Liver (tissue), 9 donors: ENCODE results near the gene FOXN4. TPM values are rescaled to one million over a fixed set of nuclear protein-coding genes. Genes with fewer than 3 reads are reported as not detected.

Experiments
- DNase-seq: peaks from one replicate; pipeline ENCODE4 v3.0.0-alpha.2; 2017; ENCODE audit warnings: low spot score
- H3K27ac ChIP-seq, 2 donors: one replicate each; pipeline ENCODE4 v1.7.0; 2013; ENCODE audit warnings: inconsistent platforms in 2 of 2, low read length in 2 of 2, control low read depth in 1 of 2, low read depth in 1 of 2, mild to moderate bottlenecking in 1 of 2
- H3K27me3 ChIP-seq, 4 donors: one replicate each; pipeline versions ENCODE4 v1.6.1 to v1.7.0; 2013; ENCODE audit warnings: low read length in 3 of 4, inconsistent platforms in 1 of 4, mild to moderate bottlenecking in 1 of 4, moderate library complexity in 1 of 4; ENCODE audit not compliant: control insufficient read depth in 4 of 4, insufficient read depth in 4 of 4
- H3K36me3 ChIP-seq, 4 donors: one replicate each; pipeline versions ENCODE4 v1.6.1 to v1.7.0; 2013; ENCODE audit warnings: low read length in 3 of 4, mild to moderate bottlenecking in 3 of 4, low read depth in 1 of 4, moderate library complexity in 1 of 4; ENCODE audit not compliant: control insufficient read depth in 4 of 4, insufficient read depth in 3 of 4
- H3K4me1 ChIP-seq, 4 donors: one replicate each; pipeline versions ENCODE4 v1.6.1 to v1.7.0; 2013; ENCODE audit warnings: low read length in 3 of 4, mild to moderate bottlenecking in 3 of 4, moderate library complexity in 1 of 4; ENCODE audit not compliant: control insufficient read depth in 4 of 4, insufficient read depth in 4 of 4
- H3K4me3 ChIP-seq, 3 donors: one replicate each; pipeline versions ENCODE4 v1.6.1 to v1.7.0; 2013; ENCODE audit warnings: low read length in 3 of 3, control low read depth in 1 of 3, low read depth in 1 of 3, mild to moderate bottlenecking in 1 of 3
- H3K9ac ChIP-seq, 2 donors: one replicate each; pipeline ENCODE4 v1.7.0; 2013; ENCODE audit warnings: low read length in 2 of 2, mild to moderate bottlenecking in 2 of 2, moderate library complexity in 2 of 2, control low read depth in 1 of 2, low read depth in 1 of 2
- H3K9me3 ChIP-seq, 4 donors: one replicate each; pipeline versions ENCODE4 v1.6.1 to v1.7.0; 2013; ENCODE audit warnings: low read length in 3 of 4; ENCODE audit not compliant: control insufficient read depth in 4 of 4
- ATF3 ChIP-seq: IDR thresholded peaks from 2 replicates; pipeline ENCODE4 v1.6.1; 2016; ENCODE audit warnings: antibody characterized with exemption
- CTCF ChIP-seq: fragments of 150-350 bp; IDR thresholded peaks from 2 replicates; pipeline ENCODE4 v1.5.1; 2017; ENCODE audit warnings: improper control_type of control experiment, low read depth, low read length; ENCODE audit not compliant: missing input control
- EGR1 ChIP-seq, 2 donors: IDR thresholded peaks; 2 replicates each; pipeline ENCODE4 v1.6.1; 2016 to 2018; ENCODE audit warnings: antibody characterized with exemption in 2 of 2, low read depth in 2 of 2
- FOXA1 ChIP-seq: IDR thresholded peaks from 2 replicates; pipeline ENCODE4 v1.6.1; 2016; ENCODE audit warnings: antibody characterized with exemption
- FOXA2 ChIP-seq: IDR thresholded peaks from 2 replicates; pipeline ENCODE4 v1.6.1; 2016; ENCODE audit warnings: antibody characterized with exemption
- GABPA ChIP-seq, 2 donors: IDR thresholded peaks in 1 of 2; conservative IDR thresholded peaks in 1 of 2; 2 replicates each; pipeline ENCODE4 v1.6.1; 2016; ENCODE audit warnings: antibody characterized with exemption in 2 of 2, mild to moderate bottlenecking in 1 of 2, moderate library complexity in 1 of 2
- HNF4A ChIP-seq, 2 donors: conservative IDR thresholded peaks; 2 replicates each; pipeline ENCODE4 v1.6.1; 2016; ENCODE audit warnings: antibody characterized with exemption in 2 of 2, mild to moderate bottlenecking in 2 of 2
- HNF4G ChIP-seq: IDR thresholded peaks from 2 replicates; pipeline ENCODE4 v1.6.1; 2016; ENCODE audit warnings: antibody characterized with exemption
- JUND ChIP-seq, 2 donors: IDR thresholded peaks; 2 replicates each; pipeline ENCODE4 v1.6.1; 2016; ENCODE audit warnings: antibody characterized with exemption in 2 of 2
- MAX ChIP-seq: IDR thresholded peaks from 2 replicates; pipeline ENCODE4 v1.6.1; 2016; ENCODE audit warnings: antibody characterized with exemption
- NR2F2 ChIP-seq: IDR thresholded peaks from 2 replicates; pipeline ENCODE4 v1.6.1; 2016; ENCODE audit warnings: antibody characterized with exemption
- RAD21 ChIP-seq, 2 donors: IDR thresholded peaks; 2 replicates each; pipeline ENCODE4 v1.6.1; 2016; ENCODE audit warnings: antibody characterized with exemption in 2 of 2, mild to moderate bottlenecking in 2 of 2
- REST ChIP-seq: IDR thresholded peaks from 2 replicates; pipeline ENCODE4 v1.6.1; 2016; ENCODE audit warnings: antibody characterized with exemption, mild to moderate bottlenecking
- RXRA ChIP-seq, 2 donors: IDR thresholded peaks; 2 replicates each; pipeline ENCODE4 v1.6.1; 2017 to 2018; ENCODE audit warnings: antibody characterized with exemption in 2 of 2, mild to moderate bottlenecking in 1 of 2
- SP1 ChIP-seq: IDR thresholded peaks from 2 replicates; pipeline ENCODE4 v1.6.1; 2018; ENCODE audit warnings: antibody characterized with exemption, mild to moderate bottlenecking
- TAF1 ChIP-seq: conservative IDR thresholded peaks from 2 replicates; pipeline ENCODE4 v1.6.1; 2016; ENCODE audit warnings: antibody characterized with exemption, mild to moderate bottlenecking
- YY1 ChIP-seq: IDR thresholded peaks from 2 replicates; pipeline ENCODE4 v1.6.1; 2016; ENCODE audit warnings: antibody characterized with exemption, mild to moderate bottlenecking
- ZBTB33 ChIP-seq: IDR thresholded peaks from 2 replicates; pipeline ENCODE4 v1.6.1; 2016; ENCODE audit warnings: antibody characterized with exemption
- WGBS: extraction: QIAGEN DNeasy Blood & Tissue Kit; methylation state at CpG from one replicate; pipeline ENCODE4 v1.1.7; 2013; 5-methylcytosine and 5-hydroxymethylcytosine counted together
- polyA plus RNA-seq, 2 donors: library from polyadenylated mRNA; stranded (reverse) in 1 of 2; unstranded in 1 of 2; fragments of 200-250 nt in 1 of 2; fragments of >200 nt in 1 of 2; fragmentation: Nextera tagmentation in 1 of 2; extraction: Ambion mirVana in 1 of 2; gene quantifications; one replicate each; pipeline versions ENCODE4 v1.2.1 to v1.2.3, GENCODE V29; 2013 to 2015
- total RNA-seq, 2 donors: library from RNA; depleted of rRNA; stranded (reverse); fragments of >200 nt; gene quantifications; one replicate each; pipeline ENCODE4 v1.2.3, GENCODE V29; 2014
- donor health status: healthy.
- donor health status: healthy.
- donor health status: healthy.
- donor health status: healthy.
- donor health status: healthy.

The FOXN4 gene
- total and polyA plus RNA-seq, 4 donors: not detected

GRCh38 chr12:109247831-109248654 is 61.0 kb downstream of the FOXN4 start:
- TF ChIP-seq TAF1 (no peak), RXRA (IDR thresholded peaks at IDR 0.05) (peak; percentile 58 to 72), JUND (IDR thresholded peaks at IDR 0.05) (no peak), REST (peak; percentile 53), SP1 (peak; percentile 69), ZBTB33 (peak; percentile 43), HNF4G (peak; percentile 87), HNF4A (conservative IDR thresholded peaks at IDR 0.05) (peak; percentile 96), GABPA (IDR thresholded peaks at IDR 0.05 in 1 of 2, conservative IDR thresholded peaks at IDR 0.05 in 1 of 2) (no peak), FOXA2 (no peak), NR2F2 (no peak), FOXA1 (no peak), CTCF (no peak), RAD21 (IDR thresholded peaks at IDR 0.05) (peak; percentile 42 to 45), ATF3 (no peak), YY1 (peak; percentile 69), MAX (no peak), EGR1 (IDR thresholded peaks at IDR 0.05; ENCODE audit: low read depth in 2 of 2) (no peak)
- H3K4me1 ChIP-seq: peaks cover 0 to 30% (median 14%) of the 10 kb centered on the region in 4 donors
- peak; percentile 60 for DNase-seq
- no peak overlapping the region for H3K9ac ChIP-seq
- peaks cover 11 to 66% (median 52%) of the 10 kb centered on the region in 4 donors for H3K36me3 ChIP-seq
- 52% methylated on average over 9 of the region's 9 CpGs for WGBS
- H3K27ac ChIP-seq: peak overlapping the region in 1 of 2 donors; percentile 67
- H3K27me3 ChIP-seq: no peaks in the 10 kb centered on the region
- H3K9me3 ChIP-seq: no peaks in the 10 kb centered on the region
- no peak overlapping the region for H3K4me3 ChIP-seq
